H1 (cell line): ENCODE measurements around the gene ANXA7.

Experiments used
- CBX8 ChIP-seq: fragments of 300-800, 300-1000 bp; sonication (generic); IDR thresholded peaks from 2 replicates; pipeline ENCODE4 v1.7.1; 2016; ENCODE audit warnings: low read depth, low read length, borderline replicate concordance
- CTCF ChIP-seq, 3 experiments: IDR thresholded peaks; 1 replicate in 2 of 3; 2 replicates in 1 of 3; pipeline versions ENCODE4 v1.5.1 to v1.6.1; 2011; ENCODE audit warnings: low read length in 3 of 3, mild to moderate bottlenecking in 3 of 3, inconsistent platforms in 2 of 3, low read depth in 1 of 3, moderate library complexity in 1 of 3; ENCODE audit not compliant: insufficient read depth in 1 of 3; ENCODE audit errors: control extremely low read depth in 1 of 3
- EP300 ChIP-seq, 2 experiments: IDR thresholded peaks; 1 replicate in 1 of 2; 2 replicates in 1 of 2; pipeline ENCODE4 v1.6.1; 2011 to 2012; ENCODE audit warnings: low read depth in 2 of 2, low read length in 2 of 2, mild to moderate bottlenecking in 2 of 2, borderline replicate concordance in 1 of 2, inconsistent platforms in 1 of 2, moderate library complexity in 1 of 2
- EZH2 ChIP-seq: fragments of 200-600 bp; sonication (generic); IDR thresholded peaks from 2 replicates; pipeline ENCODE4 v1.7.1; 2012; ENCODE audit warnings: low read depth, mild to moderate bottlenecking, moderate library complexity, low read length, inconsistent platforms; ENCODE audit not compliant: severe bottlenecking
- GABPA ChIP-seq: IDR thresholded peaks from 2 replicates; pipeline ENCODE4 v1.6.1; 2011; ENCODE audit warnings: mild to moderate bottlenecking, low read length, moderate library complexity, borderline replicate concordance; ENCODE audit not compliant: insufficient read depth
- HDAC2 ChIP-seq, 2 experiments: fragments of 300-600 bp in 1 of 2; sonication (generic) in 1 of 2; IDR thresholded peaks; 2 replicates each; pipeline ENCODE4 v1.6.1; 2011 to 2012; ENCODE audit warnings: low read depth in 2 of 2, low read length in 2 of 2, mild to moderate bottlenecking in 2 of 2, moderate library complexity in 2 of 2, borderline replicate concordance in 1 of 2, inconsistent platforms in 1 of 2
- HDAC6 ChIP-seq: IDR thresholded peaks from one replicate; pipeline ENCODE4 v1.7.1; 2012; ENCODE audit warnings: low read depth, mild to moderate bottlenecking, inconsistent platforms, low read length, moderate library complexity
- POLR2A ChIP-seq, 2 experiments: IDR thresholded peaks; 1 replicate in 1 of 2; 2 replicates in 1 of 2; pipeline ENCODE4 v1.6.1; 2011; ENCODE audit warnings: low read depth in 2 of 2, low read length in 2 of 2, mild to moderate bottlenecking in 2 of 2; ENCODE audit errors: control extremely low read depth in 1 of 2
- RAD21 ChIP-seq, 2 experiments: IDR thresholded peaks in 1 of 2; conservative IDR thresholded peaks in 1 of 2; 2 replicates each; pipeline ENCODE4 v1.6.1; 2011; ENCODE audit warnings: low read depth in 2 of 2, low read length in 2 of 2, improper control_type of control experiment in 1 of 2, inconsistent platforms in 1 of 2, mild to moderate bottlenecking in 1 of 2, moderate library complexity in 1 of 2
- TCF12 ChIP-seq: IDR thresholded peaks from 2 replicates; pipeline ENCODE4 v1.6.1; 2011; ENCODE audit warnings: low read depth, mild to moderate bottlenecking, low read length
- USF2 ChIP-seq: IDR thresholded peaks from 2 replicates; pipeline ENCODE4 v1.6.1; 2011; ENCODE audit warnings: low read length, improper control_type of control experiment
- ZNF274 ChIP-seq: IDR thresholded peaks from 2 replicates; pipeline ENCODE4 v1.7.0; 2012; ENCODE audit warnings: low read length, borderline replicate concordance; ENCODE audit errors: extremely low read depth

GRCh38 chr10:73444457-73444856, 30.6 kb upstream of the ANXA7 start:
- TF ChIP-seq USF2 (no peak), CTCF (IDR thresholded peaks at IDR 0.05; ENCODE audit: control extremely low read depth in 1 of 3, insufficient read depth in 1 of 3, low read depth in 1 of 3, low read length in 3 of 3) (no peak), ZNF274 (no peak), POLR2A (IDR thresholded peaks at IDR 0.05; ENCODE audit: control extremely low read depth in 1 of 2, low read depth in 2 of 2, low read length in 2 of 2) (no peak), HDAC6 (no peak), EZH2 (no peak), CBX8 (no peak), TCF12 (no peak), HDAC2 (IDR thresholded peaks at IDR 0.05; ENCODE audit: borderline replicate concordance in 1 of 2, low read depth in 2 of 2, low read length in 2 of 2) (no peak), GABPA (no peak), EP300 (IDR thresholded peaks at IDR 0.05; ENCODE audit: borderline replicate concordance in 1 of 2, low read depth in 2 of 2, low read length in 2 of 2) (no peak), RAD21 (IDR thresholded peaks at IDR 0.05 in 1 of 2, conservative IDR thresholded peaks at IDR 0.05 in 1 of 2; ENCODE audit: low read depth in 2 of 2, low read length in 2 of 2) (no peak)
